Ovary (tissue), 3 donors: ENCODE data around the gene DNAJC22.

Experiments
- EP300 ChIP-seq: sonication (generic); formaldehyde crosslinking; IDR thresholded peaks from one replicate; pipeline ENCODE4 v1.6.1; 2017; ENCODE audit warnings: antibody characterized with exemption
- POLR2A ChIP-seq: fragments of 450-650 bp; IDR thresholded peaks from one replicate; pipeline ENCODE4 v1.6.1; 2017; ENCODE audit warnings: antibody characterized with exemption, mild to moderate bottlenecking, moderate library complexity
- TF ChIP-seq, protein P1 (sequence below), 3 donors: fragments of 450-650 bp in 2 of 3; fragments of 200-600 bp in 1 of 3; IDR thresholded peaks; one replicate each; pipeline versions ENCODE4 v1.5.1 to v1.8.0; 2016 to 2022; ENCODE audit warnings: antibody characterized with exemption in 3 of 3, mild to moderate bottlenecking in 1 of 3
- donor health status: DM: no; HTN: no; CAD: no.

DNA sequence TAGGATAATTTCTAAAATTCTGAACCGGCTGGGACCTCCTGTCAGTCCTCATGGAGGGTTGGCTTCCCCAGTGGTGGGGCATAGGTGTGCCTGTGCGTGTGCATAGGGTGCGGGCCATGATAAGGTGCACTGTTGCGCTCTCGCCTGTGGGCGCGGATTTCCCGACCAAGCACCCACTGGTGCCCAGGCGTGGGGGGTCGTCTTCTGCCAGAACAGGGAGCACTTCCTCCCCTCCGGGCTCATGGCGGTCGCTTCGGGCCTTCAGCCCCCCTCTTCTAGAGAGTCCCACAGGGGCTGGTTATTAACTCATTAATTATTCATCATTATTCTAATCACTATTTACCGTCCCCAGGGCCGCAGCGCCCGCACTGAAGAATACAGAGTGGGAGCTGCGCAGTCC, 12.5 kb upstream of the DNAJC22 start:
- TF ChIP-seq, protein P1, sequence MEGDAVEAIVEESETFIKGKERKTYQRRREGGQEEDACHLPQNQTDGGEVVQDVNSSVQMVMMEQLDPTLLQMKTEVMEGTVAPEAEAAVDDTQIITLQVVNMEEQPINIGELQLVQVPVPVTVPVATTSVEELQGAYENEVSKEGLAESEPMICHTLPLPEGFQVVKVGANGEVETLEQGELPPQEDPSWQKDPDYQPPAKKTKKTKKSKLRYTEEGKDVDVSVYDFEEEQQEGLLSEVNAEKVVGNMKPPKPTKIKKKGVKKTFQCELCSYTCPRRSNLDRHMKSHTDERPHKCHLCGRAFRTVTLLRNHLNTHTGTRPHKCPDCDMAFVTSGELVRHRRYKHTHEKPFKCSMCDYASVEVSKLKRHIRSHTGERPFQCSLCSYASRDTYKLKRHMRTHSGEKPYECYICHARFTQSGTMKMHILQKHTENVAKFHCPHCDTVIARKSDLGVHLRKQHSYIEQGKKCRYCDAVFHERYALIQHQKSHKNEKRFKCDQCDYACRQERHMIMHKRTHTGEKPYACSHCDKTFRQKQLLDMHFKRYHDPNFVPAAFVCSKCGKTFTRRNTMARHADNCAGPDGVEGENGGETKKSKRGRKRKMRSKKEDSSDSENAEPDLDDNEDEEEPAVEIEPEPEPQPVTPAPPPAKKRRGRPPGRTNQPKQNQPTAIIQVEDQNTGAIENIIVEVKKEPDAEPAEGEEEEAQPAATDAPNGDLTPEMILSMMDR (IDR thresholded peaks at IDR 0.05) = no peak
- TF ChIP-seq POLR2A = no peak
- no peak for TF ChIP-seq EP300
